Measurements from ENCODE around the gene C3orf33.

C3orf33 gene

DNA sequence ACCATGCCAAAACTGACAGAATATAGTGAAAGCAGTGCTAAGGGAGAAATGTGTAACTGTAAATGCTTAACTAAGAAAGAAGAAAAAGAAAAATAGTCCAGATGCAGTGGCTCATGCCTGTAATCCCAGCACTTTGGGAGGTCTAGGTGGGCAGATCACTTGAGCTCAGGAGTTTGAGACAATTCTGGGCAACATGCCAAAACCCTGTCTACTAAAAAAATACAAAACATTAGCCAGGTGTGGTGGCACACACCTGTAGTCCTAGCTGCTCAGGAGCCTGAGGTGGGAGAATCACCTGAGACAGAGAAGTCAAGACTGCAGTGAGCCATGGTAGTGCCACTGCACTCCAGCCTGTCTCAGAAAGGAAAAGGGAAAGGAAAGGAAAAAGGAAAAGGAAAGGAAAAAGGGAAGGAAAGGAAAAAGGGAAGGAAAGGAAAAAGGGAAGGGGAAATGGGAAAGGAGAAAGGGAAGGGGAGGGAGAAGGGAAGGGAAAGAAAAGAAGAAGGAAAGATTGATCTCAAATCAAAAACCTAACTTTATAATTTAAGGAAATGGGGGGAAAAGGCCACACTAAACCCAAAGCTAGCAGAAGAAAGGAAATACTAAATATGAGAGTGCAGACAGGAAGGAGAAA is 20.3 kb downstream of the C3orf33 start:
- in situ Hi-C loops (cut with MboI; ENCODE audit: low sequenced_read_pairs, unreplicated experiment) = no loop called here
- TF ChIP-seq, protein P1, sequence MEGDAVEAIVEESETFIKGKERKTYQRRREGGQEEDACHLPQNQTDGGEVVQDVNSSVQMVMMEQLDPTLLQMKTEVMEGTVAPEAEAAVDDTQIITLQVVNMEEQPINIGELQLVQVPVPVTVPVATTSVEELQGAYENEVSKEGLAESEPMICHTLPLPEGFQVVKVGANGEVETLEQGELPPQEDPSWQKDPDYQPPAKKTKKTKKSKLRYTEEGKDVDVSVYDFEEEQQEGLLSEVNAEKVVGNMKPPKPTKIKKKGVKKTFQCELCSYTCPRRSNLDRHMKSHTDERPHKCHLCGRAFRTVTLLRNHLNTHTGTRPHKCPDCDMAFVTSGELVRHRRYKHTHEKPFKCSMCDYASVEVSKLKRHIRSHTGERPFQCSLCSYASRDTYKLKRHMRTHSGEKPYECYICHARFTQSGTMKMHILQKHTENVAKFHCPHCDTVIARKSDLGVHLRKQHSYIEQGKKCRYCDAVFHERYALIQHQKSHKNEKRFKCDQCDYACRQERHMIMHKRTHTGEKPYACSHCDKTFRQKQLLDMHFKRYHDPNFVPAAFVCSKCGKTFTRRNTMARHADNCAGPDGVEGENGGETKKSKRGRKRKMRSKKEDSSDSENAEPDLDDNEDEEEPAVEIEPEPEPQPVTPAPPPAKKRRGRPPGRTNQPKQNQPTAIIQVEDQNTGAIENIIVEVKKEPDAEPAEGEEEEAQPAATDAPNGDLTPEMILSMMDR (IDR thresholded peaks at IDR 0.05; ENCODE audit: borderline replicate concordance, control extremely low read depth, extremely low read depth, insufficient read depth, missing control alignments) = no peak
- no peak for DNase-seq (ENCODE audit: low spot score)

DNA sequence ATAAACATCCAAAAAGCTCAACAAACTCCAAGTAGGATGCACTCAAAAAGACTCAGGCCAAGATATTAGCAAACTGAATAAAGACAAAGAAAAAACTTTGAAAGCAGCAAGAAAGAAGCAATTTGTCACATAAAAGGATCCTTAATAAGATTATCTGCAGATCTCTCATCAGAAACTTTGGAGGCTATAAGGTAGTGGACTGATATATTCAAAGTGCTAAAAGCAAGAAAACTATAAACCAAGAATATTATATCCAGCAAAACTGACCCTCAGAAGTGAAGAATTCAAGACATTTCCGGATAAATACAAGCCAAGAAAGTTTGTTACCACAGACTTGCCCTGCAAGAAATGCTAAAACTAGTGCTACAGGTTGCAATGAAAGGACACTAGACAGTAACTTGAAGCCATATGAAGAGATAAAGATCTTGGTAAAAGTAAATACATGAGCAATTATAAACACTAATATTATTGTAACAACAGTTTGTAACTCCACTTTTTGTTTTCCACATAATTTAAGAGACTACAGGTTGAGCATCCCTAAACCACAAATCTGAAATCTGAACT is 23.6 kb downstream of the C3orf33 start:
- TF ChIP-seq, protein P1 (IDR thresholded peaks at IDR 0.05; ENCODE audit: borderline replicate concordance, control extremely low read depth, extremely low read depth, insufficient read depth, missing control alignments) = no peak
- DNase-seq (ENCODE audit: low spot score) = no peak
- in situ Hi-C loops (cut with MboI; ENCODE audit: low sequenced_read_pairs, unreplicated experiment) = no loop called here

DNA sequence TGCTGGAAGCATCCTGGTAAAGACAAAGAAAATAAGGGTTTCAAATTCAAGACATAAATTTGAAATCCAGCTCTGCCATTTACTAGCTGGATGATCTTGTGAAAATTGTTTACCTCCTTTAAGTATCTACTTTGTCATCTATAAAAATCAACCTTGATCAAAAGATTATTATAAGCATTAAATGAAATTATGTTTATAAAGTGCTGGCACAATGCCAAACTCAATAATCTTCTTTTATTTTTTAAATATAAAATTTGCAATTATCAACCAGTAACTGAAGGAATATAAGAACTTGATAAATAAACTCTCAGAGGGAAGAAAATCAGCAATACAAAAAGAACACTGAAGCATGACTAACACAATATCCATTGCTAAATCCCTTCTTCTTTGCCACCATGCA is 25.8 kb downstream of the C3orf33 start:
- no peak for DNase-seq (ENCODE audit: low spot score)
- in situ Hi-C loops (cut with MboI; ENCODE audit: low sequenced_read_pairs, unreplicated experiment) = no loop called here
- TF ChIP-seq, protein P1 (IDR thresholded peaks at IDR 0.05; ENCODE audit: borderline replicate concordance, control extremely low read depth, extremely low read depth, insufficient read depth, missing control alignments) = no peak

DNA sequence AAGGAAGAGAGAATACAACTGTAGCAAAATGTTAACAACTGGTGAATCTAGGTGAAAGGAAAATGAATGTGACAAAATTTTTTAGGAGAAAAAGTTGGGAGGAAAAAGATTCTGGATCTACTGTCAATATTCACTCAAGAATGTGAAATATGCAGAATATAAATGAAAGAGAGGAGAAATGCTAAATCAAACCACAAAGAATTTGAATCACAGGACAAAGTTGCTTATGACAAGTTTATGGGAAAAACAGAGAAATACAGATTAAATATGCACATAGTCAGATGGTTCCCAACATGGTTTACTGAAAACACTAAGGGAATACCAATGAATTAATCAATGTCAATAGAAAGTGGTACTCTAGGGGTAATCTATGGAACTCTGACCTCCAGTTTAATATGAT is 27.6 kb downstream of the C3orf33 start:
- no peak for DNase-seq (ENCODE audit: low spot score)
- in situ Hi-C loops (cut with MboI; ENCODE audit: low sequenced_read_pairs, unreplicated experiment) = no loop called here
- TF ChIP-seq, protein P1 (IDR thresholded peaks at IDR 0.05; ENCODE audit: borderline replicate concordance, control extremely low read depth, extremely low read depth, insufficient read depth, missing control alignments) = no peak

DNA sequence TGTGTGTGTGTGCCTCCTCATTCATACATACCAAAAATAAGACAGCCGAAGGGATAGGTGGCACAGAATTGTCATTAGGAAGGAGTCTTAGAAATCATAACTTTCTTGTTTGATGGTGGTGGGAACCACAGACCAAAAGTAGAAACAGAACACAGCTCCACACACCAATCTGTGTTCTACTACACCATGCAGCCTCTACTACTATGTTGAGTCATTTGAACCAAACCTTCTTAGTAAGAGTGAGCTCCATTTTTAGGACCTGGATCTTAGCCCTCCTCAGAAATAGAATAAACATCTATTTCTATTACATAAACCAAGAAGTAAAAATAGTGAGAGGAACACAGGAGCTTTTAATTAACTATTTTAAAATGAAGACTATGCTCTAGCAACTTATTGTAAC is 33.3 kb downstream of the C3orf33 start:
- no peak for DNase-seq (ENCODE audit: low spot score)
- in situ Hi-C loops (cut with MboI; ENCODE audit: low sequenced_read_pairs, unreplicated experiment) = no loop called here
- TF ChIP-seq, protein P1 (IDR thresholded peaks at IDR 0.05; ENCODE audit: borderline replicate concordance, control extremely low read depth, extremely low read depth, insufficient read depth, missing control alignments) = no peak

DNA sequence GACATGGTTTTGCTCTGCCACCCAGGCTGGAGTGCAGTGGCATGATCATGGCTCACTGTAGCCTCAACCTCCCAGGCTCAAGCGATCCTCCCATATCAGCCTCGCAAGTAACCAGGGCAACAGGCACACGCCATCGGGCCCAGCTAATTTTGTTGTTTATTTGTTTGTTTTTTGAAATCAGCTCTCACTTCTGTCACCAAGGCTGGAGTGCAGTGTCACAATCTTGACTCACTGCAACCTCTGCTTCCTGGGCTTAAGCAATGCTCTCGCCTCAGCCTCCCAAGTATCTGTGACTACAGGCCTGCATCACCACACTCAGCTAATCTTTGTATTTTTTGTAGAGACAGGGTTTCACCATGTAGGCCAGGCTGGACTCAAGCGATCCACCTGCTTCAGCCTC is 35.0 kb downstream of the C3orf33 start:
- TF ChIP-seq, protein P1 (IDR thresholded peaks at IDR 0.05; ENCODE audit: borderline replicate concordance, control extremely low read depth, extremely low read depth, insufficient read depth, missing control alignments) = no peak
- DNase-seq (ENCODE audit: low spot score) = no peak
- in situ Hi-C loops (cut with MboI; ENCODE audit: low sequenced_read_pairs, unreplicated experiment) = no loop called here

All from GM13976 (cell line).